Stimulated activated CD8-positive, alpha-beta memory T cell treated with anti-CD3 and anti-CD28 coated beads, Interleukin-15, amount 100 ng/mL, for 4 hours (primary cell): Measurements from ENCODE around the gene ATP8B2.
A peak's percentile ranks its signal among the peaks of the same experiment; 100 is the strongest.
"Not testable (repeated sequence)": the region's sequence is repeated elsewhere in the genome, so short reads cannot be mapped to it uniquely, and the experiment has no call there.

ENCODE experiments used
- DNase-seq, 2 donors: peaks; one replicate each; pipeline ENCODE4 v3.0.0-alpha.2; 2020; ENCODE audit warnings: low read depth in 2 of 2

ATP8B2 gene

DNA sequence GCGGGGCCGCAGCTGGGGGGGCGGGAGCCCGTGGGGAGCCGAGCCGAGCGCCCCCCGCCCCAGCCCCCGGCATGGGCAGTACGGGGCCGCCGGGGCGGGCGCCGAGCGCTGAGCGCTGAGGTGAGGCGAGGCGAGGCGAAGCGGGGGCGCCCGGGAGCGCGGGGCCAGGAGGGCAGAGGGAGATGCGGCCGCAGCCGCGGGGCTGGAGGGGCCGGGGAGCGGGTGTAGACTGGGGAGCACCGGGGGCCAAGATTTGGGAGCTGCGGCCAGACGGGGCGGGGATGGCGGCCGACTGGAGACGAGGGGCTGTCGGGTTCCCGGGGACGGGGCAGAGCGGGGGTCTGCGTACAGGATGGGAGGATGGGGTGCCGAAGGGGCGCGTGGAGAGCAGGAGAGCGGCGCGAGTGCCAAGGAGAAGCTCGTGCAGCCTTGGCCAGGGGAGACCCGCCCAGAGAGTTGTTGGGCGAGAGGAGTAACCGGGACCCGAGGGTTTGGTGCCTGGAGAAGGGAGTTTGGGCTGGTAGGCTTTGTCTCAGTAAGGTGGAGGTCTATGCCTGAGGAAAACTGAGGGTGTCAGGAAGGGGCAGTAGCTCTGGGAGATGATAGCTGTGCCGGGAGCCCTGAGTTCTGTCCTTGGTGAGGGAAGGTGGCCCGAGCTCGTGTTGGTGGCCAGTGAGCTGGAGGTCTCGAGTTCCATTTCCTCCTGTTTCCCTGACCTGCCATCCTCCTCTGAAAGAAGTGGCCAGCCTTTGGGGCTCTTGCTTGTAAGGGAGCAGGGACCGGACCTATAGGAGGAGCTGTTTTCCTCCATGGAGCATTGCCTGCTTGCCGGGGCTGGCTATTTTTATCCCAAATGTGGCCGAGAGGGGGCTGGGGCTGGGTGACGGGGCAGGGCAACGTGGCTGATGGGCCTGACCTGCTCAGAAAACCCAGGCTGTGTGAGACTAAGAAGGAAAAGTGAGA, 539 bp downstream of the ATP8B2 start:
- no peak for DNase-seq

- no peak for DNase-seq
These were observed 1.5 kb downstream of the ATP8B2 start for GRCh38 chr1:154326546-154327465.

GRCh38 chr1:154327466-154328317, 2.4 kb downstream of the ATP8B2 start:
- DNase-seq, result no peak

- DNase-seq, result peak; percentile 78 to 84
These were observed 3.2 kb downstream of the ATP8B2 start for GRCh38 chr1:154328318-154329151.

DNA sequence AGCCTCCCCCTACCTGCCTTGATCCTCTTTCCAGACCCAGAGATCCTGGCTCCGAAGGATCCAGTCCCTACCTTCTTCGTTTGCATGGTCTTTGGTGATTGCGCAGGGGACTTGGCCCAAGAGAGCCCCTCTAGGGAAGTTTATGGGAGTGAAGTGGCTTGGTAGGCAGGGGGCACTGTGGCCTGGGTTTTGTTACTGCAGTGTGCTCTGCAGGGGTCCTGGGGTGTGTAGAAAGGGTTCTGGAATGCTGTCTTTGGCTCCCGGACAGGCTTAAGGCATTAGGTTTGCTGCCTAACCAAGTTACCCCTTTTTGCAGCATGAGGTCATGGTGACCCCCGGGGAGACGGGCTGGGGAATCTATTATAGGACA, 3.8 kb downstream of the ATP8B2 start:
- no peak for DNase-seq

- no peak for DNase-seq
These were observed 4.3 kb downstream of the ATP8B2 start for GRCh38 chr1:154329551-154330131.

DNA sequence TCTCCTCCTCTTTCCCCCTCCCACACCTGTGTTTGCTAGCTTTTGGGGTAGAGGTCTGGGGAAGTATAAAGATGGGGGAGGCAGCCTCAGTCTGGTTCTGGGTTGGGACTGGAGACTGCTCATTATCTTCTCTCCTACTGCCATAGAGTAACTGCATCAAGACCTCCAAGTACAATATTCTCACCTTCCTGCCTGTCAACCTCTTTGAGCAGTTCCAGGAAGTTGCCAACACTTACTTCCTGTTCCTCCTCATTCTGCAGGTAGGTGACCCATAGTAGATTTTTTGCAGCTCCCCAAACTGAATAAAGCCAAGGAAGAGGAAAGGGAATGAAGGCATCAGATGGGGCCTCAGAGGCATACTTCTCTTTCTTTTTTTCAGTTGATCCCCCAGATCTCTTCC, 5.3 kb downstream of the ATP8B2 start:
- no peak for DNase-seq

- DNase-seq, result no peak
These were observed 9.0 kb downstream of the ATP8B2 start for GRCh38 chr1:154334079-154335024.

DNA sequence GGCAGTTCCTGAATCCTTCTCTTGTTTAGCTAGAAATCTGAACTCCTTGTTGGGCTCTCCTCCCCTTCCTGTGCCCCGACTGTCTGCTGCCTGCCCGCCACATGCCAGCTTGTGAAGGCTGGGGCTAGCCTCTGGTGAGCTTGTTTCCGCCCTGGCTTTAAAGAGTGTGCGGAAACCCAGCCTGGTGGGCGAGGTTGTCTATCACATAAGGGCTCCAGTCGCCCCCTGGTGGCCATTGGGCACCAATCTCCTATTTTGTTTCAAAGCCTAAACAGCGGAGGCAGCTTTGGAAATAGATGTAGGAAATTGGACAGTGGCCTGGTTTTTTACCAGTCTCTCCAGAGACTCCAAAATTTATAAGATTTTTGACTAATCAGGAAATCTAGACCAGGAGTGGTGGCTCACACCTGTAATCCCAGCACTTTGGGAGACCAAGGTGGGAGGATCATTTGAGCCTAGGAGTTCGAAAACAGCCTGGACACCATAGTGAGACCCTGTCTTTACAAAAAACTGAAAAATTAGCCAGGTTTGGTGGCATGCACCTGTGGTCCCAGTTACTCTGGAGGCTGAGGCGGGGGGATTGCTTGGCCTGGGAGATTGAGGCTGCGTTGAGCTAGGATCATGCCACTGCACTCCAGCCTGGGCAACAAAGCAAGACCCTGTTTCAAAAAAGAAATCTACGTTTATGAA, 9.8 kb downstream of the ATP8B2 start:
- DNase-seq, result peak; percentile 74 to 90

GRCh38 chr1:154337253-154337894, 12.0 kb downstream of the ATP8B2 start:
- no peak for DNase-seq

DNA sequence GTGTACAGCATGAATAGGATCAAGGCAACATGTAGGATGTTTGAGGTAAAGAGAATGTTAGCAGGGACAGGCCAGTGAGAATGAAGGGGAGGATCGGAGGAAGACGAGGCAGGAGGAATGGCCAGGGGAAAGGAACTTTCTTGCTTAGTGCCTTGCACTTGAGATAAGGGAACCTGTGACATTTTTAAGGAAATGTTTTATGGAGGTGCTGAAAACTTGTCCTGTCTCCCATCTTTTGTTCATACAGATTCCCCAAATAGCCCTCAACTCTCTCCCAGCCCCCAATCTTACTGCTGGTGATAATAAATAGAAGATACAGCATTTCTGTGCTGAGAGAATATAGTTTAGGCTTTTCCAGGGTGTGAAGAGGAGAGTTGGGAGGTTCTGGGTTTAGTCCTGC, 13.6 kb downstream of the ATP8B2 start:
- no peak for DNase-seq

- not testable (repeated sequence) for DNase-seq
These were observed 16.0 kb downstream of the ATP8B2 start for GRCh38 chr1:154341366-154341765.

DNA sequence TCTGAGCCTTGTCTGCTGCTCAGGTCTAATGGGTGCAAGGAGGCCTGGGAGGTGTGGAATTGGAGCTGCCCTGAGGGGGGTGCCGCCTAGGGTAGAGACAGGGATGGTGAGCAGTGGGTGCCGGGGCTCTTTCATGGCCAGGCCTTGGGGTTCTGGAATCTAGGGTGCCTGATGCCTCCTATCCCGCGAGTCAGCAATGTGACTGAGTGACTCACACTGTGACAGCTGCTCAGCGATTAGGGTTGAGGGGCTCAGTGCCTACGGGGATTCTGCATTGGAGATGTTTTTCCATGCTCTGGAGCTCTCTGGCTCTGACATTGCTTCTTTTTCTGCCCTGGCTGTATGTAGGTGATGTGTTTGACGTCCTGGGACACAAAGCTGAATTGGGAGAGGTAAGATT, 16.8 kb downstream of the ATP8B2 start:
- no peak for DNase-seq

DNA sequence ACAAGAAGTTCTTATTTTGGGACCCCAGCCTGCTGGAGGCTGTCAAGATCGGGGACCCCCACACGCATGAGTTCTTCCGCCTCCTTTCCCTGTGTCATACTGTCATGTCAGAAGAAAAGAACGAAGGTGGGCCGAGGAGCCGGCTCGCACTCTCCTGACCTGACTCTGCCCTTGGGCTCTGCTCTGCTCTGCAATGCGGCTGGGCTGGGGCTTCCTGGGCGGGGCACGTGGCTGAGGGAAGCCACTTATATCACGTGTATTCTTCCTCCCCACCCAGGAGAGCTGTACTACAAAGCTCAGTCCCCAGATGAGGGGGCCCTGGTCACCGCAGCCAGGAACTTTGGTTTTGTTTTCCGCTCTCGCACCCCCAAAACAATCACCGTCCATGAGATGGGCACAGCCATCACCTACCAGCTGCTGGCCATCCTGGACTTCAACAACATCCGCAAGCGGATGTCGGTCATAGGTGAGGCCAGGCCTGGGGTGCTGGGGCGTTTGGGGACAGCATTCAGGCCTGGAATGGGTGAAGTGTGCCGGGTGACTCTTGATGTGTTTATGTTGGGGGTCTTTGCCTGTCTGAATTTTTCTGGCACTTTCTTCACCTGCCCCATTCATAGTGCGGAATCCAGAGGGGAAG, 17.6 kb downstream of the ATP8B2 start:
- peak; percentile 42 to 54 for DNase-seq

GRCh38 chr1:154344977-154345837, 19.9 kb downstream of the ATP8B2 start:
- DNase-seq, result no peak

DNA sequence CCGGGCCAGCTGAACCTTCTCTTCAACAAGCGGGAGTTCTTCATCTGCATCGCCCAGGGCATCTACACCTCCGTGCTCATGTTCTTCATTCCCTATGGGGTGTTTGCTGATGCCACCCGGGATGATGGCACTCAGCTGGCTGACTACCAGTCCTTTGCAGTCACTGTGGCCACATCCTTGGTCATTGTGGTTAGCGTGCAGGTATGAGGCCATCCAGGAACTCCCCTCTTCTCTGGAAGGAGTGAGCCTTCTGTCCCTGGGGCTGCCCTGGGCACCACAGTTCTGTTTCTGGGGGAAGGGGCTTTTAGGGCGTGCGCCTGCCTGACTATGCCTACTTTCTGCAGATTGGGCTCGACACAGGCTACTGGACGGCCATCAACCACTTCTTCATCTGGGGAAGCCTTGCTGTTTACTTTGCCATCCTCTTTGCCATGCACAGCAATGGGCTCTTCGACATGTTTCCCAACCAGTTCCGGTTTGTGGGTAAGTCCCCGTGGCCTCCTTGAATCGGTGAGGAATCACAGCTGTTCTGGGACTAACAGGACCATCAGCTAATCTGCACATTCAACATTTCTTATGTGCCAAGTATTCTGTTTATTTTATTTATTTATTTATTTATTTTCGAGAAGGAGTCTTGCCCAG, 21.1 kb downstream of the ATP8B2 start:
- no peak for DNase-seq
